Fibroblast of lung (primary cell): Measurements from ENCODE around the gene TAS2R39.

Source experiments
- CTCF ChIP-seq, 2 donors: IDR thresholded peaks in 1 of 2; conservative IDR thresholded peaks in 1 of 2; 1 replicate in 1 of 2; 2 replicates in 1 of 2; pipeline ENCODE4 v1.5.1; 2011 to 2012; ENCODE audit warnings: low read length in 2 of 2, control low read depth in 1 of 2, inconsistent platforms in 1 of 2, low read depth in 1 of 2, mild to moderate bottlenecking in 1 of 2
- EZH2 ChIP-seq: IDR thresholded peaks from 2 replicates; pipeline ENCODE4 v1.5.1; 2012; ENCODE audit warnings: low read length, control low read depth, mild to moderate bottlenecking; ENCODE audit errors: missing control alignments

- TF ChIP-seq CTCF (conservative IDR thresholded peaks at IDR 0.05 in 1 of 2, IDR thresholded peaks at IDR 0.05 in 1 of 2; ENCODE audit: low read depth in 1 of 2, low read length in 2 of 2) = no peak
- no peak for TF ChIP-seq EZH2
Measured at GRCh38 chr7:143148651-143149050, 34.6 kb upstream of the TAS2R39 start.
